SK-N-MC (cell line): Measurements from ENCODE around the gene LRIG2.
"Not testable (repeated sequence)": the region's sequence is repeated elsewhere in the genome, so short reads cannot be mapped to it uniquely, and the experiment has no call there.

Experiments
- DNase-seq: peaks from one replicate; pipeline ENCODE4 v3.0.0-alpha.2; 2011; ENCODE audit warnings: low read depth, low spot score
- H3K27ac ChIP-seq: fragments of 200-600 bp; sonication (generic); 2 replicates; pipeline ENCODE4 v1.5.1; 2016; ENCODE audit warnings: mixed run types
- H3K36me3 ChIP-seq: fragments of 200-600 bp; sonication (generic); 2 replicates; pipeline ENCODE4 v1.6.1; 2017; ENCODE audit warnings: antibody characterized with exemption, low read length, mixed read lengths; ENCODE audit not compliant: insufficient read depth
- H3K4me3 ChIP-seq: fragments of 200-600 bp; sonication (generic); 2 replicates; pipeline ENCODE4 v1.5.1; 2016
- H3K9ac ChIP-seq: fragments of 200-600 bp; sonication (generic); 2 replicates; pipeline ENCODE4 v1.8.0; 2017; ENCODE audit warnings: mixed run types, mixed read lengths; ENCODE audit not compliant: insufficient read length
- H3K9me3 ChIP-seq: fragments of 200-600 bp; sonication (generic); 2 replicates; pipeline ENCODE4 v1.6.1; 2017; ENCODE audit warnings: low read depth, mild to moderate bottlenecking, antibody characterized with exemption, low read length, moderate library complexity, mixed read lengths
- EZH2 ChIP-seq: fragments of 200-600 bp; sonication (generic); IDR thresholded peaks from one replicate; pipeline ENCODE4 v1.6.1; 2017; ENCODE audit warnings: antibody characterized with exemption
- FOXP2 ChIP-seq: optimal IDR thresholded peaks from 2 replicates; pipeline ENCODE3; 2011; ENCODE audit warnings: mild to moderate bottlenecking, moderate library complexity; ENCODE audit not compliant: insufficient read depth; ENCODE audit errors: extremely low read length, control extremely low read depth
- POLR2AphosphoS5 ChIP-seq: IDR thresholded peaks from 2 replicates; pipeline ENCODE4 v1.6.1; 2012; ENCODE audit warnings: mild to moderate bottlenecking, low read depth, low read length, borderline replicate concordance

The LRIG2 gene

DNA sequence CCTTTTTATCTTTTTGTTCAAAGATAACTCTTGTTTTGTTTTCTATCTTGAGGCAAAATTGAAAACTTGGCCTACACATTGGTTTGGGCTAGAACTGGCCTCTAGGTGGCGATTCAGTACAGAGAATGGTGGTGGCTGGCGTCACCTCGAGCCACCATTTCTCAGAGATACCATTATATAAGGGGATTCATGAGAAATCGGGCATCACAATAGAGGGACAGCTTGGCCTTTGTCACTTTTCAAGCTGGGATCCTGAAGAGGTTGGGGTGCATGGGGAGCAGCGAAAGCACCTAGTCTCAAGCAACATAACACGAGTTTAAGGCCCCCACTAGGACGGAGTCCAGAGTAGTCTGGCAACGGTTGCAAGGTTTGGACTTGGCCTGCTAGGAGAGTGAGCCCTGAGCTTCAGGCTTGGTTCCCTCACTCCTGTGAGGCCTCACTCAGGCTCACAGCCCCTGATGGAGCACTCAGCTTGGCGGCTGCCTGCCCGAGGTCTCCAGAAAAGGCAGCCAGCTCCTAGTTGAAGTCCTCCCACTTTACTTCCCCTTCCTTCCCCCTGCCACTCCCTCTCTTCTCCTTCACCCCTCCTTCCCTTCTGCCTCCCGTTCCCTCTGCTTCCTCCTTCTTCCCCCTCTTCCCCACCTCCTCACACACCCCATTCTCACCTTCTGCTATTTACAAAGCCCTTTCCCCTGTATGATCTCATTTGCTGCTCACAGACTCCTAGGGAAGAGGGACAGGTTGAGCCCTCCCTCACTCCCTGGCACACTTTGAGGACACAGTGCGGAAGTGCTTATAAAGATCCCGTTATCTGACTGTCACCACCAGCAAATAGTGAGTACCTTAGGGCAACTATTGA lies 67.8 kb downstream of the LRIG2 start:
- TF ChIP-seq FOXP2 = no peak
- no peak for TF ChIP-seq POLR2AphosphoS5
- no peak for TF ChIP-seq EZH2
- no peak overlapping the region for H3K9ac ChIP-seq
- peak overlapping the region; percentile 30 for H3K4me3 ChIP-seq
- no peak for DNase-seq
- H3K27ac ChIP-seq = peak overlapping the region; percentile 53
- no peaks in the 10 kb centered on the region for H3K36me3 ChIP-seq
- H3K9me3 ChIP-seq = no peaks in the 10 kb centered on the region

DNA sequence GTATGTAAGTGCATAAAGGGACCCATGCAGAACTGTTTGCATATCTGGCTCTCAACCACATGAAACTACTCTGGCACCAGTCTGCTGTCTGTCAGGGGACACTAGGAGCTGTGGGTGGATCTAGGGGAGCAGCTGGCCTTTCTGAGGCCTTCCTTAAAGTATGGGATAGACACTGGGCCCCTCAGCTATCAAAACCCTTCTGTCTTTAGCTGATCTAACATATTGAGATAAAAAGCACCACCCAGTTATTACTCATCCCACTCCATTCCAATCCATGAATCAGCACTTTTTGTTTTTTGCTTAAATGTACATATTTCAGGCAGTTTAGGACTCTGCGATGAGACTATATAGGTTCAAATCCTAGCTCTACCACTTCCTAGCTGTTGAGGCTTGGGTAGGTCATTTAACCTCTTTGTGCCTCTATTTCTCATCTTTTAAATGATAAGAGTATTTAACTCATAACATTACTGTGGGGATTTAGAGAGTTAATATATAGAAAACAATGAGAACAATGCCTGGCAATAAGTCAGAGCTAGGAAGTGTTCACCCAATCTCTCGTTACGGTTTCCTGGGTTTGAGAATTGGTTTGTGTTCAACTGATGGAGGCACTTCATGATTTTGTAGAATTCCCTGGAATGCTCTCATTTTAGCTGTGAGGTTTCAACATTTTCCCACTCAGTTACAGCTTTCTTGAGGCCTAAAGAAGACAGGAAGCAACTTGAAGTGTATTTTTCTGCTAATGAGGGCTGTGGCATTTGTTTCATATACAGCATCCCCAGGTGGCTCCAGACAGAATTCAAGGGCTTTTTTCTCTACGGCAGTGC lies 68.9 kb downstream of the LRIG2 start:
- H3K27ac ChIP-seq = peak overlapping the region; percentile 75
- H3K4me3 ChIP-seq = peak overlapping the region; percentile 1
- H3K9ac ChIP-seq = peak overlapping the region; percentile 12
- no peaks in the 10 kb centered on the region for H3K9me3 ChIP-seq
- TF ChIP-seq FOXP2 (no peak), EZH2 (no peak), POLR2AphosphoS5 (no peak)
- no peaks in the 10 kb centered on the region for H3K36me3 ChIP-seq
- DNase-seq = no peak

DNA sequence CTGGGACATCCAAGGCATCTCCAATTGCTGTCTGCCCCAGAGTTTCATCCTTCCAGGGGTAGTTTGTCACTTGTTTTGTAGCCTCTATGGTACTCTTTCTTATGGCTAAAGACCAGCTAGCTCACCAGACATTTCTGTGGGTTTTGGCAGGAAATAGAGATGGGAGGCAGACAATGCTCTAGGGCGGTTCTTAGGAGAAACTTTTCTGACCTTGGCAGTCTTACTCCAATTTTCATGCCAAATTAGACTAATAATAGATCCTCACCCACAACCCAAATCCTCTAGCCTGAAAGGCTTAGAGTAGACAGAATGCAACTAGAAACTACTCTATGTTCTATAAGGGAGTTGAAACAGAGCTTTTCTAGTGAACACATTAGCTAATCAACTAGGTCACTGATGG lies 69.8 kb downstream of the LRIG2 start:
- H3K9ac ChIP-seq = no peak overlapping the region
- no peaks in the 10 kb centered on the region for H3K36me3 ChIP-seq
- TF ChIP-seq POLR2AphosphoS5 (no peak), EZH2 (no peak), FOXP2 (no peak)
- H3K4me3 ChIP-seq = no peak overlapping the region
- H3K9me3 ChIP-seq = no peaks in the 10 kb centered on the region
- no peak for DNase-seq
- H3K27ac ChIP-seq = peak overlapping the region; percentile 75; the same call in 1 of the 2 replicates

DNA sequence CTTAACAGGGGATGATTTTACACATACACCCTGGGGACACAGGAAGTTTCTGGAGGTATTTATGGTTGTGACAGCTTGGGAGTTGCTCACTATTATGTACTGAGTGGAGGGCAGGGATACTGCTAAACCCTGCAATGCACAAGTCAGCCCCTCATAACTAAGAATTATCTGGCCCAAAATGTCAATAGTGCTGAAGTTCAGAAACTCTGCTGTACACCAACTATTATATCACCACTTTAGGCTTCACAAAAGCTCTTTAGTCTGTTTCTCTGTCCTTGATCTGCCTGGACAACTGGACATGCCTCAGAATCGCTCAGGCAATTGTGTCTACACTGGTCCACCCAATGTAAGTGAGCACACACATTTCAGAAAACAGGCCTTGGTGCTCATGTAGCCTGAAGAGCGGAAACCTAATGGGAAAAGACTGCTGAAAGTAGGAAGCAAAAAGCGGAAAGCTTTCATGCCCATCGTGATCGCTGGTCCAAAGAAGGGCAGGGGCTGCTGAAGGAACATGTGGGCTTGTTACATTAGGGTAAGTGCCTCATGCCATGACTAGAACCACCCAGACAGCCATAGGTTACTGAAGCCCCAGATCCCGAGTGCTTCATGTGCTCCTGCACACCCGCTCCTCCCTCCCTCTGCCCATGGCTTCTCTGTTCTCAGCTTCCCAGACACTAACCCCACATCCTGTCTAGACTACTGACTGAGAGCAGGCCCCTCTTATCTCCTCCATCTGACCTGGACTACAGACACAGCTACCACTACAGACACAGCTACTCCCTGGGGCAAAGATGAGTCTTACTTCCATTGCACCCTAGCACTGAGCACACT lies 73.5 kb downstream of the LRIG2 start:
- Histone ChIP-seq H3K9me3 (no peaks in the 10 kb centered on the region), H3K27ac (no peak overlapping the region), H3K4me3 (no peak overlapping the region), H3K36me3 (no peaks in the 10 kb centered on the region), H3K9ac (no peak overlapping the region)
- no peak for DNase-seq
- TF ChIP-seq EZH2 (no peak), POLR2AphosphoS5 (no peak), FOXP2 (no peak)

DNA sequence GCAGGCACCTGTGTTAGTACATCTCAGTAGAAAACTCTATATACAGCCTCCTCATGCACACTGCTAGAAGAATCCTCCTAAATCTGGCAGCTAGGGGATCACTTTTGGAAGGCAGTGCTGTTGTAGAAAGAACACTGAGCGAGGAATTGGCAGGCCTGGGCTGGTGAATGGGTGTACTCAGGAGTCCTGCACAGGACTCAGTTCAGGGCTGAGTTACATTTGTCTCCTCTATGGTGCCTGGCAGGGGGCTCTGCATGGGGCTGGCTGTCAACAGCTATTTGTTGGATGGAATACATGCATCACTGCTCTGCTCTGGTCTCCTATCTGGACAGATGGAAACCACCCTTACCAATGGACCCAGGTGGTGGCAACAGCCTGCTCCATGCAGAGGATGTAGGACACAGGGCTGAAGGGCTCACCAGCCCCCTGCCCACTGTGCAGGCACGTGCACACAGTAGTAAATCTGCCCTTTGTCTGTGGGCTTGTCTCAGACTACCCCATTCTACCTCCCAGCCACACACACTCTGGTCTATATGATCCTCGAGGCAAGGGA lies 74.2 kb downstream of the LRIG2 start:
- no peak overlapping the region for H3K9ac ChIP-seq
- no peak overlapping the region for H3K4me3 ChIP-seq
- no peaks in the 10 kb centered on the region for H3K36me3 ChIP-seq
- no peaks in the 10 kb centered on the region for H3K9me3 ChIP-seq
- no peak for DNase-seq
- H3K27ac ChIP-seq = no peak overlapping the region
- TF ChIP-seq EZH2 (no peak), POLR2AphosphoS5 (no peak), FOXP2 (no peak)

DNA sequence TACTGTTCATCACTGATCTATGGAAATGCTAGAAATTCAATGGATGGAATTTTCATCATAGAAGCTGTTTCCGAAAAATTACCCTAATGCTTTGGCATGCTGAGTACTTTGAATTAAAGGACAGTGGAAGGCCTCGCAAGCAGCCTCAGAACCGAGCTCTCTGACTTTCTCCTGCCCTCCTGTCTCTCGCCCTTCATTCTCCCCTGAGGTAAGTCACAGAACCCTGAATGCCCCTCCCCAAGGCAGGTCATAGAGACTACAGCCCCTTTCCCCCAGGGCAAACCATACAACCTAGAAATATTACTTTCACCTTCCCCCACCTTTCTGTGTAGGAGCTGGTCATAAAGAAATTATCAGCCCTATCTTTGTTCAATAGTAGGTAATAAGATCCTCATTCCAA lies 74.8 kb downstream of the LRIG2 start:
- Histone ChIP-seq H3K9ac (no peak overlapping the region), H3K27ac (no peak overlapping the region), H3K4me3 (no peak overlapping the region), H3K36me3 (no peaks in the 10 kb centered on the region), H3K9me3 (no peaks in the 10 kb centered on the region)
- no peak for TF ChIP-seq EZH2
- no peak for DNase-seq

DNA sequence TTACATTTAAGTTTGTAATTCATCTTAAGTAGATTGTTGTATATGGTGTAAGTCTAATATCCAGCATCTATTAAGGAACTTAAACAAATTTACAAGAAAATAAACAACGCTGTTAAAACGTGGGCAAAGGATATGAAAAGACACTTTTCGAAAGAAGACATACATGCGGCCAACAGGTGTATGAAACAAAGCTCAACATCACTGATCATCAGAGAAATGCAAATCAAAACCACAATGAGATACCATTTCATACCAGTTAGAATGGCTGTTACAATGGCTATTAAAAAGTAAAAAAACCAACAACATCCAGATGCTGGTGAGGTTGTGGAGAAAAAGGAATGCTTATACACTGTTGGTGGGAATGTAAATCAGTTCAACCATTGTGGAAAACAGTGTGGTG lies 77.5 kb downstream of the LRIG2 start:
- not testable (repeated sequence) for H3K4me3 ChIP-seq, H3K27ac ChIP-seq, H3K9ac ChIP-seq, H3K9me3 ChIP-seq, H3K36me3 ChIP-seq, DNase-seq

- H3K36me3 ChIP-seq = no peaks in the 10 kb centered on the region
- no peak overlapping the region for H3K27ac ChIP-seq
- H3K4me3 ChIP-seq = no peak overlapping the region
- no peak overlapping the region for H3K9ac ChIP-seq
- no peak for TF ChIP-seq FOXP2
- no peak for TF ChIP-seq EZH2
- no peaks in the 10 kb centered on the region for H3K9me3 ChIP-seq
- no peak for DNase-seq
Observed at GRCh38 chr1:113153116-113153803, 80.3 kb downstream of the LRIG2 start.
